DMS153 treated with DMSO at 0.1 percent for 48 hours (cell line): Measurements from ENCODE around the gene MED14.

ENCODE experiments used
- DNase-seq: peaks from one replicate; lab custom pipeline; 2025; ENCODE audit not compliant: unreplicated experiment; lab: John Stamatoyannopoulos, UW

The MED14 gene

GRCh38 chrX:40729598-40730584 is 5.5 kb downstream of the MED14 start:
- no peak for DNase-seq

GRCh38 chrX:40727581-40728252 is 7.6 kb downstream of the MED14 start:
- no peak for DNase-seq

GRCh38 chrX:40727093-40727492 is 8.2 kb downstream of the MED14 start:
- no peak for DNase-seq

GRCh38 chrX:40722930-40723329 is 12.4 kb downstream of the MED14 start:
- DNase-seq: no peak

GRCh38 chrX:40721489-40722106 is 13.7 kb downstream of the MED14 start:
- no peak for DNase-seq

- no peak for DNase-seq
Observed at GRCh38 chrX:40720792-40721191, 14.6 kb downstream of the MED14 start.

GRCh38 chrX:40720339-40720738 is 15.0 kb downstream of the MED14 start:
- no peak for DNase-seq

- DNase-seq: no peak
Observed at GRCh38 chrX:40719731-40720130, 15.6 kb downstream of the MED14 start.

- no peak for DNase-seq
Observed at GRCh38 chrX:40719218-40719617, 16.1 kb downstream of the MED14 start.

GRCh38 chrX:40709395-40709794 is 25.9 kb downstream of the MED14 start:
- no peak for DNase-seq

- DNase-seq: no peak
Observed at GRCh38 chrX:40705658-40706312, 29.6 kb downstream of the MED14 start.

- DNase-seq: no peak
Observed at GRCh38 chrX:40700640-40701342, 34.6 kb downstream of the MED14 start.

- DNase-seq: no peak
Observed at GRCh38 chrX:40698851-40699250, 36.5 kb downstream of the MED14 start.

GRCh38 chrX:40694802-40695201 is 40.5 kb downstream of the MED14 start:
- DNase-seq: no peak

- DNase-seq: no peak
Observed at GRCh38 chrX:40688929-40689328, 46.4 kb downstream of the MED14 start.

GRCh38 chrX:40687169-40687568 is 48.2 kb downstream of the MED14 start:
- DNase-seq: no peak

GRCh38 chrX:40685362-40685918 is 49.9 kb downstream of the MED14 start:
- no peak for DNase-seq

- no peak for DNase-seq
Observed at GRCh38 chrX:40684092-40684491, 51.2 kb downstream of the MED14 start.

GRCh38 chrX:40683245-40683644 is 52.1 kb downstream of the MED14 start:
- no peak for DNase-seq

GRCh38 chrX:40671126-40671525 is 64.2 kb downstream of the MED14 start:
- DNase-seq: no peak
